Measurements from ENCODE around the gene FRMD8. TPM values are rescaled to one million over a fixed set of nuclear protein-coding genes. Genes with fewer than 3 reads are reported as not detected.

The FRMD8 gene
- total and polyA plus RNA-seq, 9 of the 15 experiments (the other 6 are each of a cell fraction or from before 2014, with no cell fraction given), result 4.5 to 54.5 (median 15.8) TPM

GRCh38 chr11:65425971-65426838 is 39.8 kb downstream of the FRMD8 start (continued):
- TF ChIP-seq RBFOX2 (IDR thresholded peaks at IDR 0.05; ENCODE audit: low read depth, low read length) (peak; percentile 76), CBX2 (IDR thresholded peaks at IDR 0.05; ENCODE audit: insufficient read depth, low read length, poor library complexity, severe bottlenecking) (no peak), HIVEP1 (CRISPR knock-in tag; IDR thresholded peaks at IDR 0.05) (no peak), RB1 (IDR thresholded peaks at IDR 0.05; ENCODE audit: low read depth) (no peak), DMBX1 (CRISPR knock-in tag; IDR thresholded peaks at IDR 0.05; ENCODE audit: borderline replicate concordance) (no peak), TEAD4 (IDR thresholded peaks at IDR 0.05; ENCODE audit: low read length) (peak; percentile 2), TEAD4 (CRISPR knock-in tag; IDR thresholded peaks at IDR 0.05; ENCODE audit: borderline replicate concordance) (no peak), RBM34 (IDR thresholded peaks at IDR 0.05; ENCODE audit: borderline replicate concordance, insufficient read depth, low read length) (no peak), DLX4 (CRISPR knock-in tag; IDR thresholded peaks at IDR 0.05) (no peak), RUNX1 (IDR thresholded peaks at IDR 0.05; ENCODE audit: low read depth) (no peak), PHTF2 (CRISPR knock-in tag; IDR thresholded peaks at IDR 0.05) (no peak), SP1 (CRISPR knock-in tag; IDR thresholded peaks at IDR 0.05) (no peak), BRCA1 (IDR thresholded peaks at IDR 0.05) (no peak), BRCA1 (CRISPR knock-in tag; IDR thresholded peaks at IDR 0.05) (no peak), JUN (IDR thresholded peaks at IDR 0.05; ENCODE audit: borderline replicate concordance, low read depth, low read length) (no peak), JUN (CRISPR knock-in tag; IDR thresholded peaks at IDR 0.05; ENCODE audit: borderline replicate concordance) (no peak), SREBF2 (CRISPR knock-in tag; IDR thresholded peaks at IDR 0.05) (no peak), MTA2 (IDR thresholded peaks at IDR 0.05; ENCODE audit: low read depth) (no peak), SLC30A9 (CRISPR knock-in tag; IDR thresholded peaks at IDR 0.05) (no peak), ZNF282 (CRISPR knock-in tag; IDR thresholded peaks at IDR 0.05) (no peak), RFX7 (CRISPR knock-in tag; IDR thresholded peaks at IDR 0.05) (no peak), ZNF668 (CRISPR knock-in tag; IDR thresholded peaks at IDR 0.05) (no peak)
- TF ChIP-seq, protein P1, sequence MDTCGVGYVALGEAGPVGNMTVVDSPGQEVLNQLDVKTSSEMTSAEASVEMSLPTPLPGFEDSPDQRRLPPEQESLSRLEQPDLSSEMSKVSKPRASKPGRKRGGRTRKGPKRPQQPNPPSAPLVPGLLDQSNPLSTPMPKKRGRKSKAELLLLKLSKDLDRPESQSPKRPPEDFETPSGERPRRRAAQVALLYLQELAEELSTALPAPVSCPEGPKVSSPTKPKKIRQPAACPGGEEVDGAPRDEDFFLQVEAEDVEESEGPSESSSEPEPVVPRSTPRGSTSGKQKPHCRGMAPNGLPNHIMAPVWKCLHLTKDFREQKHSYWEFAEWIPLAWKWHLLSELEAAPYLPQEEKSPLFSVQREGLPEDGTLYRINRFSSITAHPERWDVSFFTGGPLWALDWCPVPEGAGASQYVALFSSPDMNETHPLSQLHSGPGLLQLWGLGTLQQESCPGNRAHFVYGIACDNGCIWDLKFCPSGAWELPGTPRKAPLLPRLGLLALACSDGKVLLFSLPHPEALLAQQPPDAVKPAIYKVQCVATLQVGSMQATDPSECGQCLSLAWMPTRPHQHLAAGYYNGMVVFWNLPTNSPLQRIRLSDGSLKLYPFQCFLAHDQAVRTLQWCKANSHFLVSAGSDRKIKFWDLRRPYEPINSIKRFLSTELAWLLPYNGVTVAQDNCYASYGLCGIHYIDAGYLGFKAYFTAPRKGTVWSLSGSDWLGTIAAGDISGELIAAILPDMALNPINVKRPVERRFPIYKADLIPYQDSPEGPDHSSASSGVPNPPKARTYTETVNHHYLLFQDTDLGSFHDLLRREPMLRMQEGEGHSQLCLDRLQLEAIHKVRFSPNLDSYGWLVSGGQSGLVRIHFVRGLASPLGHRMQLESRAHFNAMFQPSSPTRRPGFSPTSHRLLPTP (IDR thresholded peaks at IDR 0.05; ENCODE audit: borderline replicate concordance, extremely low read depth, insufficient read length), result no peak
- TF ChIP-seq, protein P2, sequence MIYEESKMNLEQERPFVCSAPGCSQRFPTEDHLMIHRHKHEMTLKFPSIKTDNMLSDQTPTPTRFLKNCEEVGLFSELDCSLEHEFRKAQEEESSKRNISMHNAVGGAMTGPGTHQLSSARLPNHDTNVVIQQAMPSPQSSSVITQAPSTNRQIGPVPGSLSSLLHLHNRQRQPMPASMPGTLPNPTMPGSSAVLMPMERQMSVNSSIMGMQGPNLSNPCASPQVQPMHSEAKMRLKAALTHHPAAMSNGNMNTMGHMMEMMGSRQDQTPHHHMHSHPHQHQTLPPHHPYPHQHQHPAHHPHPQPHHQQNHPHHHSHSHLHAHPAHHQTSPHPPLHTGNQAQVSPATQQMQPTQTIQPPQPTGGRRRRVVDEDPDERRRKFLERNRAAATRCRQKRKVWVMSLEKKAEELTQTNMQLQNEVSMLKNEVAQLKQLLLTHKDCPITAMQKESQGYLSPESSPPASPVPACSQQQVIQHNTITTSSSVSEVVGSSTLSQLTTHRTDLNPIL (CRISPR knock-in tag; IDR thresholded peaks at IDR 0.05), result no peak

Data from K562 (cell line).